ENCODE measurements around the gene TRAPPC10.

The TRAPPC10 gene

GRCh38 chr21:43981151-43981870 lies 30.8 kb upstream of the TRAPPC10 start:
- no peak for DNase-seq (ENCODE audit: low read depth in 2 of 2, low spot score in 1 of 2)

- no peak for DNase-seq (ENCODE audit: low read depth in 2 of 2, low spot score in 1 of 2)
Observed at GRCh38 chr21:43981871-43982210, 30.3 kb upstream of the TRAPPC10 start.

- DNase-seq (ENCODE audit: low read depth in 2 of 2, low spot score in 1 of 2) = no peak
Observed at GRCh38 chr21:43982489-43983078, 29.5 kb upstream of the TRAPPC10 start.

GRCh38 chr21:43983390-43983789 lies 28.7 kb upstream of the TRAPPC10 start:
- DNase-seq (ENCODE audit: low read depth in 2 of 2, low spot score in 1 of 2) = no peak

DNA sequence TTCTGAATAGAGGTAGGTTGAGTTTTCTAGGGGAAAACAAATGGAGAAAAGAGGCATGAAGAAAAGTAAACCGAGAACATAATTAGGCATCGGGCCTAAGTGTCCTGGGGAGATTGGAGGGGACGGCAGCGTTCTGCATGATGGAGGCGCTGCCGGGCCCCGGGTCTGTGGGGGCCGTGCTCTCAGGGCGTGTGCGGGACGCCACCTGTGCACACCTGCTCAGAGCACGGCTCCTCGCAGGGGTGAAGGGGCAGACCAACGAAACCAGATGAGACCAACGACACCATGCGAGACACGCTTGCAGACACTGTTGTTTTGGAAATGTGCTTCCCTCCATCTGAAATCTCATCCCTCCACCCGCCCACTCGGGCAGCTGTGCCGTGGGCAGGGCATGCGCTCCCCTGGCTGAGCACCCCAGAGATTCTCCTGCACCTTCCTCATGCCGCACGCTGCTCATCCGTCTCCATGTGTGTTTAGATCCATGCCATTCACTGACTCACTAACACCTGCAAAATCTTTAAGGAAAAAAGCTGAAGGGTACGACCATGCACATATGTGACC lies 28.2 kb upstream of the TRAPPC10 start:
- DNase-seq (ENCODE audit: low read depth in 2 of 2, low spot score in 1 of 2) = no peak

- no peak for DNase-seq (ENCODE audit: low read depth in 2 of 2, low spot score in 1 of 2)
Observed at GRCh38 chr21:43984905-43985689, 27.0 kb upstream of the TRAPPC10 start.

DNA sequence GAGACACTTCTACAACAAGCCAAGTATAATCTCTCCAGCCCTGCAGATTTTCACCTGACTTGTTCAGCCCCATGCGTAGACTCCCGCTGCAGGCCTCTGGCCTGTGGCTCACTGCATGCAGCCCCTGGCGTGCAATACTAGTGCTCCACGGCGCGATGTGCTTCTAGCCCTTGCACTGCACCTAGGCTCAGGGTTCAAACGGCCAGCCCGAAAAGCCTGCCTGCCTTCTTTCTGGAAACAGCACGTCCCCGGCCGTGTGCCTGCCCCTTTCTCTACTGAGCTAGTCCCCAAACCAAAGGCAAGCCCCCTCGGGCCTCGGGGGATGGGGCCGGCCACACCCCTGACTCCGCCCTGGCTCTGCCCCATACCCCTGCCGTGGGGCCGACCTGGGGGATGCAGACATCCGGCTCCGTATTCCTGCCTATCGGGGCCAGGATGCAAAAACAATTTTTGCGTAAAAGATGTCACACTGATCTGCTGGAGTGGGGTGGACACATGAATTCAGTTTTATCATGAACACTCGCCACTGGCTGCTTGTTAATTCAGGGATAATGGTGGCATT lies 26.3 kb upstream of the TRAPPC10 start:
- no peak for DNase-seq (ENCODE audit: low read depth in 2 of 2, low spot score in 1 of 2)

GRCh38 chr21:43986544-43987451 lies 25.3 kb upstream of the TRAPPC10 start:
- no peak for DNase-seq (ENCODE audit: low read depth in 2 of 2, low spot score in 1 of 2)

- DNase-seq (ENCODE audit: low read depth in 2 of 2, low spot score in 1 of 2) = no peak
Observed at GRCh38 chr21:43987509-43987908, 24.6 kb upstream of the TRAPPC10 start.

DNA sequence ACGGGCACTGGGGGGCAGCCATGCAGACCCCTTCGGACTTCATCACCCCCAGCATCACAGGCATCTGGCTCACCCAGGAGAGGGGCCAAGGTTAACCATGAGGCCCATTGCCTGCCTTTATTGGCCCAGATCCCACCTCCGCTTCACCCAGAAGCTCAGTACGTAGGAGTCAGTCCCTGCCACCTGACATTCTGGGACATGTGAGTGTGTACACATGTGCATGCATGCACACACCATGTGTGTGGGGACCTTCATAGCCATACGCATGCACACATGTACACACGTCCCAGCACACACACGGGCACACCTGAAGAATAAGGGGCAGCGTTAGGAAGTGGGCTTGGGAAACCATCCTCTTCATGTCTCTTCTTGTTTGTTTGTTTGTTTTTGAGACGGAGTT lies 24.1 kb upstream of the TRAPPC10 start:
- DNase-seq (ENCODE audit: low read depth in 2 of 2, low spot score in 1 of 2) = no peak

DNA sequence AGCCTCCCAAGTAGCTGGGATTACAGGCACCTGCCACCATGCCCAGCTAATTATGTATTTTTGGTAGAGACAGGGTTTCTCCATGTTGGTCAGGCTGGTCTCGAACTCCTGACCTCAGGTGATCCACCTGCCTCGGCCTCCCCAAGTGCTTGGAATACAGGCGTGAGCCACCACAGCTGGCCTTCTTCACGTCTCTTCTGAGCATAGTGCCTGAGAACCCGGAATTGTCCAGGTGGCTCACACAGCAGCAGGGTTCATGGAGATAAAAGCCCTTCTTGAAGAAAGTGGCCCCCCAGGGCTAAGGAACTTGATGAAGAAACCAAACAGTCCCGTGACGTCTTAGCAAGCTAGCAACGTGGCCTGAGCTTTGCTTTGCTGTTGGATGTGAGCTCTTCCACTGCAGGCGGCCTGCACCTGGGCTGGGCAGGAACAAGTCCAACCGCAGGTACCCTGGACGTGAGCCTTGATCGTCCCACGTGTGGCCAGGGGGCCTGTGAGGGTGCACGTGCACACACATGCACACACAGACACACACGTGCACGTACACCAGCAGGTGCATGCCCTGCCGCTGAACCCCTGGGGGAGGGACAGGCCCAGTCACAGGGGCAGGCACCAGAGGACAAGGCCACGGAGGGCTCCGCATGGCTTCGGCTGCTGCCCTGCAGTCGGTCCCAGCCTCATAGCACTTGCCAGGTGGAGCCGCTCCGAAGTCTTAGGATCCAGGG lies 23.4 kb upstream of the TRAPPC10 start:
- DNase-seq (ENCODE audit: low read depth in 2 of 2, low spot score in 1 of 2) = no peak

DNA sequence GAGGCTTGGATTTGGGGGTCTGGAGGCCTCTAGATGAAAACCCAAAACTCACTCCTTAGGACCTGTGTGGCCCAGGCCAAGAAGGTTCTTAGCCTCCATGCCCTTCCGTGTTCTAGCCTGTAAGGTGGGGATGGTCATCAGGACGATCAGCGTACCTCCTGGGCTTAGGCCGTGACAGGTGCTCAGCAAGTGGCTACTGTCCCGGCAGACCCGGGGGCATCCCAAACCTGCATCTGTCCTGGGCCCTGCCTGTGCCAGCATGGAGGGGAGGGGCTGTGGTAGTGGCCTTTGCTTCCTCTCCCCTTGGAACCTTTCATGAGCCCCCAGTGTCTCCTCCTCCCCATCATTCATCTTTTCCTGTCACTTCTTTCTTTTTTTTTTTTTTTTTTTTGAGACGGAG lies 22.7 kb upstream of the TRAPPC10 start:
- DNase-seq (ENCODE audit: low read depth in 2 of 2, low spot score in 1 of 2) = no peak

DNA sequence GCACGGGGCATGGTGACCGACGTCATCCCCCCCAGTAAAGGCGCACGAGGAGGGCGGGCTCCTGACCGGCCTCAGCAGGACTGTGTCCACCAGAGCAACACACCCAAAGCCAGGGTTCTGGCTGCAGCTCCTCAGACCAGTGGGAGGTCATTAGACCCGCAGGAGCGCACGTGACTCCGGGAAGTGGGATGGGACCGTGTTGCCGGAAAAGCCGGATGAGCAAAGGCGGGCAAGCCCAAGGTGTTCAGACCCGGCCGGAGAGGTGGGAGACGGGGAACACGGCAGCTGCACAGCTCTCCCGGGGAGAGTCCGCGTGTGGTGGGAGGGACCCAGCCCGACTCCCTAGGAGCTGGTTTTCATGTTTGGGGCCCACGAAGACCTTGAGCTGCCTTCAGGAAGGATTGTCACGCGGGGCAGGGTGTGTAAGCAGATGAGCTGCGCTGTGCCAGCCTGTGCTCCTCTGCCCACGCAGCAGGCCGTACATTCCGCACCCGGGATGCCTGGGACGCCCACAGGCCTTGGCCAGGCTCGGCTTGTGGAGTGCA lies 20.6 kb upstream of the TRAPPC10 start:
- no peak for DNase-seq (ENCODE audit: low read depth in 2 of 2, low spot score in 1 of 2)

- DNase-seq (ENCODE audit: low read depth in 2 of 2, low spot score in 1 of 2) = no peak
Observed at GRCh38 chr21:43992121-43992520, 20.0 kb upstream of the TRAPPC10 start.

- no peak for DNase-seq (ENCODE audit: low read depth in 2 of 2, low spot score in 1 of 2)
Observed at GRCh38 chr21:43993420-43993934, 18.6 kb upstream of the TRAPPC10 start.

- DNase-seq (ENCODE audit: low read depth in 2 of 2, low spot score in 1 of 2) = no peak
Observed at GRCh38 chr21:43994085-43994484, 18.0 kb upstream of the TRAPPC10 start.

GRCh38 chr21:43994646-43995045 lies 17.5 kb upstream of the TRAPPC10 start:
- no peak for DNase-seq (ENCODE audit: low read depth in 2 of 2, low spot score in 1 of 2)

DNA sequence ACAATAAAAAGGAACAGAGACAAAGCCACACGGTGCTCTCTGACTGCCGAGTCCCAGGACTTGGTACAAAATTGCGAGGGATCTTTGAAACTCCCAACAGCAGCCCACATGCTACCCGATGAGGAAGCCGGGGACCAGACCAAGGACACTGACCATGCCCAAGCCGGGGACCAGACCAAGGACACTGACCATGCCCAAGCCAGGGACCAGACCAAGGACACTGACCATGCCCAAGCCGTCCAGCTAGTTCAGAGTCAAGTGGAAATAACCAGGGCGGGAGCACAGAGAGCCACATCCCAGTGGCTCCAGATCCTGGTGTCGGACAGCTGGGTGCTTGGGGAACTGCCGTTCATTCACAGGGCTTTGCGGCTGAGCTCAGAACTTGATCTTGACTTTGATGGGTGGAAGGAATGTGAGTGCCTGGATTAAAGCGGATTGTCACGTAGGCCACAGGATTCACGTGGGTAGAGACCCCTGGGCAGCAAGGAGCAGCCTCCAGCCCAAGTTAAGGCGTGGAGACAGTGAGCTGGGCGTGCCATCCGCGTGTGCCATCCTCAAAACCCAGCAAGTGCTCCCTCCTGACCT lies 16.5 kb upstream of the TRAPPC10 start:
- DNase-seq (ENCODE audit: low read depth in 2 of 2, low spot score in 1 of 2) = no peak
